Thyroid gland (tissue), 4 donors: ENCODE data around the gene KCNH1.

ENCODE experiments used
- POLR2A ChIP-seq, 2 donors: fragments of 450-650 bp; IDR thresholded peaks; one replicate each; pipeline ENCODE4 v1.6.1; 2017; ENCODE audit warnings: antibody characterized with exemption in 2 of 2, mild to moderate bottlenecking in 2 of 2, moderate library complexity in 1 of 2
- TF ChIP-seq, protein P1 (sequence below), 6 experiments: fragments of 200-600 bp in 3 of 6; fragments of 450-650 bp in 3 of 6; sonication (generic) in 3 of 6; IDR thresholded peaks; one replicate each; pipeline ENCODE4 v1.5.1; 2016 to 2019; ENCODE audit warnings: antibody characterized with exemption in 6 of 6, mild to moderate bottlenecking in 2 of 6, inconsistent platforms in 1 of 6, moderate library complexity in 1 of 6

DNA sequence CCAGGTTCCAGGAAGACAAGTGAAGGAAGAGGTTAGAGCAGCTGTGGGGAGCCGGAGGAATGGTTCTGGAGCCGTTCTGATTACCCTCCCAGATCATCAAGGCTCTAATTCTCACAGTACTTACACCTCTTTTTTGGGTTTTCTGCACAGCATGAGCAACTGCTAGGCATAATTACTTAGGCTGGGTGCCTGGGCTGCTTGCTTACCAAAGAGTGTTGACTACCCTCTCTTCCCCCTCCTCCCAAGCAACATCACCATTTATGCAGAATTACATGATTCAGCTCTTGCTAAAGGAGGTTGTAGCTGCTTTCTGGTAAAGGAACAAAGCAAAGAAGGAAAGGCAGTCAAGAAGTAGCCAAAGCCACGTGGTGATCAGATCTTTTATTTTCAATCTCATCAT lies 397.2 kb downstream of the KCNH1 start:
- no peak for TF ChIP-seq POLR2A (IDR thresholded peaks at IDR 0.05)
- TF ChIP-seq, protein P1, sequence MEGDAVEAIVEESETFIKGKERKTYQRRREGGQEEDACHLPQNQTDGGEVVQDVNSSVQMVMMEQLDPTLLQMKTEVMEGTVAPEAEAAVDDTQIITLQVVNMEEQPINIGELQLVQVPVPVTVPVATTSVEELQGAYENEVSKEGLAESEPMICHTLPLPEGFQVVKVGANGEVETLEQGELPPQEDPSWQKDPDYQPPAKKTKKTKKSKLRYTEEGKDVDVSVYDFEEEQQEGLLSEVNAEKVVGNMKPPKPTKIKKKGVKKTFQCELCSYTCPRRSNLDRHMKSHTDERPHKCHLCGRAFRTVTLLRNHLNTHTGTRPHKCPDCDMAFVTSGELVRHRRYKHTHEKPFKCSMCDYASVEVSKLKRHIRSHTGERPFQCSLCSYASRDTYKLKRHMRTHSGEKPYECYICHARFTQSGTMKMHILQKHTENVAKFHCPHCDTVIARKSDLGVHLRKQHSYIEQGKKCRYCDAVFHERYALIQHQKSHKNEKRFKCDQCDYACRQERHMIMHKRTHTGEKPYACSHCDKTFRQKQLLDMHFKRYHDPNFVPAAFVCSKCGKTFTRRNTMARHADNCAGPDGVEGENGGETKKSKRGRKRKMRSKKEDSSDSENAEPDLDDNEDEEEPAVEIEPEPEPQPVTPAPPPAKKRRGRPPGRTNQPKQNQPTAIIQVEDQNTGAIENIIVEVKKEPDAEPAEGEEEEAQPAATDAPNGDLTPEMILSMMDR (IDR thresholded peaks at IDR 0.05), result no peak
